Mammary epithelial cell (primary cell): ENCODE measurements around the gene ATP13A2.

Experiments
- CTCF ChIP-seq, 2 donors: IDR thresholded peaks in 1 of 2; conservative IDR thresholded peaks in 1 of 2; 2 replicates each; pipeline ENCODE4 v1.5.1; 2011 to 2012; ENCODE audit warnings: inconsistent platforms in 2 of 2, low read length in 2 of 2, mild to moderate bottlenecking in 2 of 2, control low read depth in 1 of 2, low read depth in 1 of 2; ENCODE audit not compliant: insufficient read depth in 1 of 2; ENCODE audit errors: extremely low read depth in 1 of 2
- EZH2 ChIP-seq: IDR thresholded peaks from 2 replicates; pipeline ENCODE4 v1.6.1; 2012; ENCODE audit warnings: low read length, inconsistent platforms, borderline replicate concordance

- TF ChIP-seq CTCF (conservative IDR thresholded peaks at IDR 0.05 in 1 of 2, IDR thresholded peaks at IDR 0.05 in 1 of 2; ENCODE audit: extremely low read depth in 1 of 2, insufficient read depth in 1 of 2, low read depth in 1 of 2, low read length in 2 of 2), result no peak
- TF ChIP-seq EZH2, result no peak
Measured at GRCh38 chr1:17005365-17005740, 6.4 kb downstream of the ATP13A2 start.
